Fibroblast of gingiva (primary cell): ENCODE measurements around the gene PDXP.
"Not testable (repeated sequence)": the region's sequence is repeated elsewhere in the genome, so short reads cannot be mapped to it uniquely, and the experiment has no call there.

Experiments used
- DNase-seq: peaks from one replicate; pipeline ENCODE4 v3.0.0-alpha.2; 2011; ENCODE audit warnings: low read depth

PDXP gene

GRCh38 chr22:37658133-37659065 lies at the start of gene PDXP:
Gene PDXP, plus strand, starts transcription at chr22:37658723. Its CDS starts 60 bp downstream, at chr22:37658783.
- peak; percentile 100 for DNase-seq

- no peak for DNase-seq
Observed at GRCh38 chr22:37609240-37610152, 49.0 kb upstream of the PDXP start.

- not testable (repeated sequence) for DNase-seq
Observed at GRCh38 chr22:37610153-37610475, 48.4 kb upstream of the PDXP start.

- DNase-seq = no peak
Observed at GRCh38 chr22:37610480-37611129, 47.9 kb upstream of the PDXP start.

- DNase-seq = no peak
Observed at GRCh38 chr22:37611207-37611606, 47.3 kb upstream of the PDXP start.

- DNase-seq = no peak
Observed at GRCh38 chr22:37616201-37617083, 42.1 kb upstream of the PDXP start.

- DNase-seq = no peak
Observed at GRCh38 chr22:37617431-37617830, 41.1 kb upstream of the PDXP start.

- no peak for DNase-seq
Observed at GRCh38 chr22:37618072-37618656, 40.4 kb upstream of the PDXP start.

- no peak for DNase-seq
Observed at GRCh38 chr22:37618674-37619073, 39.8 kb upstream of the PDXP start.

- no peak for DNase-seq
Observed at GRCh38 chr22:37619991-37620390, 38.5 kb upstream of the PDXP start.

GRCh38 chr22:37621352-37621860 lies 37.1 kb upstream of the PDXP start:
- DNase-seq = no peak

- DNase-seq = peak; percentile 33
Observed at GRCh38 chr22:37623075-37624016, 35.2 kb upstream of the PDXP start.

- DNase-seq = no peak
Observed at GRCh38 chr22:37624017-37624365, 34.5 kb upstream of the PDXP start.

- DNase-seq = no peak
Observed at GRCh38 chr22:37624876-37625275, 33.6 kb upstream of the PDXP start.

GRCh38 chr22:37625737-37626136 lies 32.8 kb upstream of the PDXP start:
- DNase-seq = no peak

- DNase-seq = peak; percentile 60
Observed at GRCh38 chr22:37626144-37626543, 32.4 kb upstream of the PDXP start.

GRCh38 chr22:37626556-37627075 lies 31.9 kb upstream of the PDXP start:
- DNase-seq = no peak

GRCh38 chr22:37627121-37627520 lies 31.4 kb upstream of the PDXP start:
- no peak for DNase-seq

- no peak for DNase-seq
Observed at GRCh38 chr22:37627545-37627944, 31.0 kb upstream of the PDXP start.
